Natural killer cell (primary cell): ENCODE results near the gene STAP2. TPM values are rescaled to one million over a fixed set of nuclear protein-coding genes. Genes with fewer than 3 reads are reported as not detected.

Experiments used
- ATAC-seq, 3 donors: fragments of 150-1000 bp in 2 of 3; fragments of 200-7000 bp in 1 of 3; cut with Tn5 transposase; 1 replicate in 1 of 3; 2 replicates in 2 of 3; pipeline ENCODE4 v1.10.0; 2021; ENCODE audit warnings: mild to moderate bottlenecking in 2 of 3, moderate library complexity in 2 of 3
- DNase-seq, 2 donors: peaks; one replicate each; pipeline versions ENCODE4 v3.0.0 to v3.0.0-alpha.2; 2013 to 2021; ENCODE audit warnings: mixed read lengths in 1 of 2
- H3K27ac ChIP-seq: one replicate; pipeline ENCODE4 v1.5.1; 2013; ENCODE audit warnings: mild to moderate bottlenecking, low read length
- H3K27me3 ChIP-seq: one replicate; pipeline ENCODE4 v1.6.1; 2013; ENCODE audit warnings: low read length; ENCODE audit not compliant: control insufficient read depth, insufficient read depth
- H3K36me3 ChIP-seq: one replicate; pipeline ENCODE4 v1.6.1; 2013; ENCODE audit warnings: low read length; ENCODE audit not compliant: control insufficient read depth, insufficient read depth
- H3K4me1 ChIP-seq: one replicate; pipeline ENCODE4 v1.6.1; 2013; ENCODE audit warnings: low read length; ENCODE audit not compliant: control insufficient read depth, insufficient read depth
- H3K4me3 ChIP-seq: one replicate; pipeline ENCODE4 v1.5.1; 2013; ENCODE audit warnings: low read length
- H3K9me3 ChIP-seq: one replicate; pipeline ENCODE4 v1.6.1; 2013; ENCODE audit warnings: low read length; ENCODE audit not compliant: control insufficient read depth, insufficient read depth
- H3K27ac Mint-ChIP-seq, 2 donors: one replicate each; pipeline ENCODE4 v1.8.0; 2022; ENCODE audit warnings: mild to moderate bottlenecking in 2 of 2, mixed read lengths in 2 of 2, moderate library complexity in 1 of 2
- H3K27me3 Mint-ChIP-seq, 2 donors: one replicate each; pipeline ENCODE4 v1.8.0; 2022; ENCODE audit warnings: low read depth in 2 of 2, mixed read lengths in 2 of 2
- H3K36me3 Mint-ChIP-seq: one replicate; pipeline ENCODE4 v1.8.0; 2022; ENCODE audit warnings: mixed read lengths
- H3K4me1 Mint-ChIP-seq, 2 donors: one replicate each; pipeline ENCODE4 v1.8.0; 2022; ENCODE audit warnings: mixed read lengths in 2 of 2
- H3K4me3 Mint-ChIP-seq: one replicate; pipeline ENCODE4 v1.8.0; 2022; ENCODE audit warnings: mild to moderate bottlenecking, moderate library complexity, mixed read lengths
- H3K9me3 Mint-ChIP-seq, 2 donors: one replicate each; pipeline ENCODE4 v1.8.0; 2022; ENCODE audit warnings: mixed read lengths in 2 of 2
- CTCF ChIP-seq: fragments of 200-600 bp; IDR thresholded peaks from one replicate; pipeline ENCODE4 v1.8.0; 2022; ENCODE audit warnings: antibody characterized with exemption
- WGBS: methylation state at CpG from one replicate; pipeline ENCODE4 v1.1.7; 2013; ENCODE audit warnings: missing lambda C conversion rate; ENCODE audit not compliant: insufficient coverage; 5-methylcytosine and 5-hydroxymethylcytosine counted together
- intact Hi-C: fragments of 100-400 bp; cut with micrococcal nuclease; formaldehyde crosslinking; loops from one replicate; pipeline ENCODE4 v1.14.2; 2022
- total RNA-seq, 4 donors: library from RNA; stranded (reverse); fragments of 120-200 nt in 1 of 4; gene quantifications; one replicate each; pipeline versions ENCODE4 v1.2.3 to v1.2.4, GENCODE V29; 2013 to 2022

Gene STAP2
- total RNA-seq, 3 donors from 2014 or later (not counting 1 experiment from before 2014, with no cell fraction given): 1.4 to 3.3 (median 2.0) TPM

- DNase-seq (peak in 1 of 2 donors; percentile 36), ATAC-seq (peak in 2 of 3 donors; percentile 34 to 62)
- peaks cover 0 to 5% of the 10 kb centered on the region in 2 donors for H3K4me1 Mint-ChIP-seq
- Histone ChIP-seq H3K4me1 (peaks cover under 1% of the 10 kb centered on the region), H3K4me3 (no peak overlapping the region), H3K36me3 (peaks cover 2% of the 10 kb centered on the region), H3K27ac (no peak overlapping the region), H3K9me3 (no peaks in the 10 kb centered on the region), H3K27me3 (no peaks in the 10 kb centered on the region)
- no peaks in the 10 kb centered on the region for H3K36me3 Mint-ChIP-seq
- no peak for TF ChIP-seq CTCF
- WGBS: 94% methylated on average over 22 of the region's 22 CpGs
- H3K9me3 Mint-ChIP-seq: no peaks in the 10 kb centered on the region
- H3K27ac Mint-ChIP-seq: no peak overlapping the region
- intact Hi-C loops: no loop called here
- H3K27me3 Mint-ChIP-seq: no peaks in the 10 kb centered on the region
- no peak overlapping the region for H3K4me3 Mint-ChIP-seq
These were observed 28.1 kb downstream of the STAP2 start for GRCh38 chr19:4310247-4311121.

GRCh38 chr19:4305659-4306058 lies 33.0 kb downstream of the STAP2 start:
- DNase-seq: no peak
- no peak overlapping the region for H3K4me3 ChIP-seq
- WGBS: 93% methylated on average over 16 of the region's 16 CpGs
- TF ChIP-seq CTCF: no peak
- Mint-ChIP-seq H3K27ac (peak overlapping the region in 1 of 2 donors; percentile 61), H3K4me1 (peaks cover 25 to 39% of the 10 kb centered on the region in 2 donors), H3K36me3 (no peaks in the 10 kb centered on the region), H3K4me3 (peak overlapping the region; percentile 67), H3K9me3 (no peaks in the 10 kb centered on the region), H3K27me3 (no peaks in the 10 kb centered on the region)
- no peaks in the 10 kb centered on the region for H3K27me3 ChIP-seq
- H3K36me3 ChIP-seq: peaks cover 2% of the 10 kb centered on the region
- intact Hi-C loops: no loop called here
- H3K27ac ChIP-seq: no peak overlapping the region
- ATAC-seq: no peak
- H3K9me3 ChIP-seq: no peaks in the 10 kb centered on the region
- H3K4me1 ChIP-seq: peaks cover 43% of the 10 kb centered on the region

DNA sequence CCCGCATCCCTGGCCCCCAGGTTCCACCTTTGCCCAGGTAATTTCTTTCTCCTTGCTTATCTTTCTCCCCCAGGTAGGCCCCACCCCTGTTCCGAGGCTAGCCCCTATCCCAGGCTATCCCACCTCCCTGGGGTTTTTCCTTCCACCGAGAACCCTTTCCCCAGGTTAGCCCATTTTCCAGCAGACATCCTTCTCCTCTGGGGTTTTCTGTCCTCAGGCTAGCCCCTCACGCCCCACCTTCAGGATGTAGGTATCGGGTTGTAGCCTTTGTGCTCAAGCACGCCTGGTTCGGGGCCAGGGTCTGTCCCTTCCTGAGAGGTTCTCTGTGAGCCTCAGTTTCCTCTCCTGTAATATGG lies 33.4 kb downstream of the STAP2 start:
- DNase-seq: no peak
- Mint-ChIP-seq H3K4me3 (peak overlapping the region; percentile 67), H3K27ac (peak overlapping the region in 1 of 2 donors; percentile 61), H3K4me1 (peaks cover 25 to 44% of the 10 kb centered on the region in 2 donors), H3K27me3 (no peaks in the 10 kb centered on the region), H3K36me3 (no peaks in the 10 kb centered on the region), H3K9me3 (no peaks in the 10 kb centered on the region)
- H3K36me3 ChIP-seq: peaks cover 2% of the 10 kb centered on the region
- H3K4me1 ChIP-seq: peaks cover 46% of the 10 kb centered on the region
- ATAC-seq: no peak
- H3K27ac ChIP-seq: no peak overlapping the region
- intact Hi-C loops: no loop called here
- no peak for TF ChIP-seq CTCF
- 95% methylated on average over 7 of the region's 7 CpGs for WGBS
- H3K4me3 ChIP-seq: no peak overlapping the region
- H3K9me3 ChIP-seq: no peaks in the 10 kb centered on the region
- no peaks in the 10 kb centered on the region for H3K27me3 ChIP-seq
